Measurements from ENCODE around the gene NR1I3.

GRCh38 chr1:161228032-161228431 is 10.0 kb downstream of the NR1I3 start:
- TF ChIP-seq CTCF (IDR thresholded peaks at IDR 0.05; ENCODE audit: poor library complexity) (no peak), EZH2 (IDR thresholded peaks at IDR 0.05; ENCODE audit: borderline replicate concordance) (no peak)
